HG03354 (cell line): Measurements from ENCODE around the gene CAPSL.
A peak's percentile ranks its signal among the peaks of the same experiment; 100 is the strongest.
"Not testable (repeated sequence)": the region's sequence is repeated elsewhere in the genome, so short reads cannot be mapped to it uniquely, and the experiment has no call there.

ENCODE experiments used
- ATAC-seq: cut with Tn5 transposase; IDR thresholded peaks from one replicate; pipeline ENCODE4 v1.9.1; 2021; ENCODE audit warnings: mild to moderate bottlenecking; ENCODE audit not compliant: unreplicated experiment, poor library complexity, severe bottlenecking

The CAPSL gene

DNA sequence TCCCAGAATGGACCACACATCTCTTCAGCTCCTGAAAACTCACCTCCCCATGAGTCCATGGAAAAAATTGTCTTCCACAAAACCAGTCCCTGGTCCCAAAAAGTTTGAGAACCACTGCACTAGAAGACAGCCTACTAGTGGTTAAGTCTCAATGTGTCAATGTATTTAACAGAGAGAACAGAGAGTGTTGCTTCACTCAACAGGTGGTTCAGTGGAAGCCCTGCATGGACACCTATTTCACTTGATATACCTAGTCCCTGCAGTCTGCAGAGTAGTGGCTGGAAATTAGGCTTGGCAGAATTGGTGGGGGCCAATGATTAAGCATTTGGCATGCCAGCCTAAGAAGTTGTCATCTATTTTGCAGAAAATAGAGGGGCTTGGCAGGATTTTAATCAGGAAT, 58.8 kb downstream of the CAPSL start:
- no peak for ATAC-seq

DNA sequence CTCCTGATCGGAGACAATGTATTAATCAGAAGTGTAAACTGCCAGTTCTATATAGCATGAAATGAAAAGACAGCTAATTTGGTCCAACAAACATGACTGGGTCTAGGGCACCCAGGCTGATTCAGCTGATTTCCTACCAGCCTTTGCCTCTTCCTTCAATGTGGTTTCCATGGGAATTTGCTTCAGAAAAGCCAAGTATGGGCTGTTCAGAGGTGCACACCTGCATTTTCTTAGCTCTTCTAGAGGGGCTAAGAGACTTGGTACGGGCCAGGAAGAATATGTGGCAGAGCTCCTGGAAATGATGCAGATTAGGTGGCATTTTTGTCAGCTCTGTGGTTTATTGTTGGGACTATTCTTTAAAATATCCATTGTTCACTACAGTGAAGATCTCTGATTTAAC, 59.3 kb downstream of the CAPSL start:
- ATAC-seq = no peak

DNA sequence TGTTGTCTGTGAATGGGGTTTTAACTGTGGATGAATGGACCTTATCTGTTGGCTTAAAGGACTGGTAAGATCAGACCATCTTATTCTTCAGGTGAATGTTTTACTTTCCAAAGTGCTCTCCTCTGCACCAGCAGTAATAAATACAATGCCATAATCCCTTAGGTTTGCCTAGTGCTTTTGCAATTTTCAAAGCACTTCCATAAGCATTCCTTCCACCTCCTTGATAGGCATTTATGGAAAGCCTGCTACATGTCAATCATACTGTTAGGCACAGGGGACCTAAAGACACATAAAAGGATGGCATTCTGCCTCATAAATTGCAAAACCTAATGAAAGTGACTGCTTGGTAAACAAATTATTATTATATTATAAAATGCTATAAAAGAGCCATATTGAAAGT, 60.3 kb downstream of the CAPSL start:
- ATAC-seq = no peak

DNA sequence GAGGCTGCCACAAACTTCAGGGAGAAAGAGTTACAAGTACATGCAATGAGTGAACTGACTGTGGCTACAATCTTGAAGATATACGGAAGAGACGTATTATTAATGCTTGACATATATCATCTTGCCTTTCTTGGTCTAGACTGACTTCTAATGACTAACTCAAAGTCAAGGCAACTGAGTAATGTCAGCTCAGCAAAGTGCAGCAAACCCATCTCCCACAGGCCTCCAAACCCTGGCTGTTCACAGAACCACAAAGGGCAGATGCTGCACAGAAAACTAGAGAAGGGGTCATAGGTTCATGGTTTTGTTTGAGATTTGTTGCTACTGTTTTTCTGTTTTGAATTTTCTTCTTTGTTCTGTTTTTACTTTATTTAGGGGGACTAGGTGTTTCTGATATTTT, 60.8 kb downstream of the CAPSL start:
- no peak for ATAC-seq

DNA sequence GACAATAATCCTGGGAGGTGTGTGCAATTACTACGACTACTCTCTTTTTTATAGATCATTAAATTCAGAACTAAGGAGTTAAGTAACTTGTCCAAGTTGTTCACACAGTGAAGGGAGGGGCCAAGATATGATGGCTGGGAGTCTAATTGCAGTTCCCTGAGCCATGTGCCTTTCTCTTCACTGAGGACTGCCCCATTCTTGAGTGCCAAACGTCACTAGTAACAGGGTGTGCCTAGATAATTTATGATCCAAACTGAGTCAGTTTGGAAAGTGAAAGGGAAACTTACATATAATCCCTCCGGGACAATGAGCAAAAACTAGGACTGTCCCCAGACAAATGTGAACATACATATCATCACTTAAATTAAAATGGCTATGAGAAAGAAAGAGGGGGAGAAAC, 61.5 kb downstream of the CAPSL start:
- no peak for ATAC-seq

DNA sequence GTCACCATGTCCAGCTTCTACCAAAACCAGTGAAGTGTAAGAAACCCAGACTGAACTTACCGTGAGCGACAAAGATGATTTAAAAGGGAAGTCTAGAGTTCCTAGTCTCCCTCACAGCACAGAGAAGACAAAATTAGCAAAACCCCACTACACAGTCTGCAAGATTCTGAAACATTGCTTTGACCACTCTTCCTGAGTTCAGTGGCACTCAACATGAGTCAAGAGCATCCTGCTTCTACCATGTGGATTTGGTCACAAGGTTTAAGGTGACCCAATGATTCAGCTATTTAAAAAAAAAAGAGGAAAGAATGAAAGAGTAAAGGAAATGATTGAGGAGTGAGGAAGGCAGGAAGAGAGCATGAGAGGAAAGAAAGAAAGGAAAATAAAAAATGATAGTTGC, 62.0 kb downstream of the CAPSL start:
- no peak for ATAC-seq

DNA sequence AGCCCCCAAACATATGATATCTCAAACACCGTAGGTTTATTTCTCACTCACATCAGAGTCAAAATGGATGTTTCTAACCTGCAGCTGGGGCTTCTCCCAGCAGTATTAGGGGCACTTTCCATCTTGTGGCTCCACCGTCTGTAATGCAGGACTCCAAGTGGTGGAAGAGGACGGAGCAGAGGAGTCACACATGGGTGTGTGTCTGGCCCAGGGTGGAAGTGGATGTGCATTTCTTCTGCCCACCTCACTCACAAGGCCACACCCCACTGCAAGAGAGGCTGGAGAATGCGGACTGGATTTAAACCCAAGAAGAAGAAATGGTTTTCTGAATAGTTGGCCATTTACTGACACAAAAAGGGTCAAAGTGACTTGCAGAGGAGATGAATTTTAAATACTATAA, 67.8 kb downstream of the CAPSL start:
- ATAC-seq = no peak

DNA sequence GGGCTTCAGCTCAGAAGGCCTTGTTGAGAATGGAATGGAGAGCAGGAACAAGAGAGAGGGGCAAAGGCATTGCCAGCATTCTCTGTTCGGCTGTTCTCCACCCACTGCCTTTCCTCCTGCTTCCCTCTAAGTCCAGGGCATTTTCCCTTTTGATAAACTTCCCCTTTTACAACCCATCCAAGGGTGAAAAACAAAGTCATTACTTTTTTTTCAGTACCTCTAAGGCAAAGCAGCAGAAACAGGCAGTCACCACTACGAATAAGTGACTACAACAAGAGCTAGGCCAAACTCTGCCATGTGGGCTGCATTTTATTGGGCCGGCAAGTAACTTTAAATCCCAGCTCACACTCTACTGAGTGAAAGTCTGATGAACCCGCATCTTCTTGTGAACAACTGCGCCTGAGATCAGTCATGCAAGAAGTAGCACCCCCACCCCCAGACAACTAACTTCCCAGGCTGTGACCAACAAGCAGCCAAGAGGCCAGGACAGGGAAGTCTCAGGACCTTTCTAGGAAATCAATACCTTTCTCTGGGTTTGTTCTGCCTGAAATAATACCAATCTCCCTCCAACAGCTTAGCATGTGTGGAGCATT, 68.6 kb downstream of the CAPSL start:
- ATAC-seq = no peak

DNA sequence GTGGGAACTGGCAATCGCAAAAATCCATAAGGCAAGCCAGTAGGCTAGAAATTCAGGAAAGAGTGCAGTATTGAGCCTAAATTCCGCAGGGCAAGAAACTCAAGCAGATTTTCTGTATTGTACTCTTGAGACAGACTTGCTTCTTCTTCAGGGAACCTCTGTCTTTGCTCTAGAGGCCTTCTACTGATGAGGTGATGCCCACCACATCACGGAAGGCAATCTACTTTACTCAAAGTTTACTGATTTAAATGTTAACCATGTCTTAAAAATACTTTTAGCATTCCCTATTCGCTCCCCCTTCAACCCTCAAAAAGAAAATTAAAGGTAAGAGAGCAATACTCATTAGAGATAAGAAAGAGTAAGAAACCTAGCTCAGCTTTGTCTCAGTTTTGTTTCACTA, 70.4 kb downstream of the CAPSL start:
- no peak for ATAC-seq

DNA sequence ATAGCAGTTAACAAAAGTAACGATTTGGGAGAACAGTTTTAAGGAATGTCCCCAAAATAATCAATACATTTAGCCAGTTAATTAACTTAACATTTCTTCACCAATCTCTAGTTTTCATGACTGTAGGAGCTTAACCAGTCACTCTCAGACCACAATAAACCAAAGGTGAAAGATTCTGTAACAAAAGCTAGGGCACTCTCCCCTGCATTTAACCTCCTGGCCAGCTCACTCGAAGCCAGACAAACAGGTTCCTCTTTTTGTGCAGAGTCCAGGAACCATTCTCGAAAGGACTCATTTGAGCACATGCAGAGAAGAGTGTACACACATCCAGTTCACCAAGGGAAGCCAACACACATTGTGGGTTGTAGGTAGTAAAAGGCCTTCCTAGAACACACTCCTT, 75.3 kb downstream of the CAPSL start:
- ATAC-seq = no peak

DNA sequence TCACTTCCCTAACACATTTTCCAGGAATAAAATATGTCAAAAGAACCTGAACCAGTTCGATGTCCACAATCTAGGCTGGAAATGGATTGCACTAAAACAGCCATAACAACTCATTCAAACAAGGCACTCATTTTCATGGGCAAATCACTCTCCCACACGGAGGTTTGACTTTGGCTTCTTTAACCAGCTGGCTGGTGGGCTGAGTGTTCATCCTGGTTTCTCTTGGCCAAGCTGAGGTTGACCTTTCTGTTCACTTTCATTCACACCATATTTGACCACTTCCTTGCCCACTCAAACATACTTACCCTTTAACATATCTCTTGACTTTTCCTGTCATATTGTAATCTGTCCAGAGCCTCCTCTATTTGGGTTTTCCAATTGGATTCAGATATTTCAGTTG, 76.3 kb downstream of the CAPSL start:
- no peak for ATAC-seq

DNA sequence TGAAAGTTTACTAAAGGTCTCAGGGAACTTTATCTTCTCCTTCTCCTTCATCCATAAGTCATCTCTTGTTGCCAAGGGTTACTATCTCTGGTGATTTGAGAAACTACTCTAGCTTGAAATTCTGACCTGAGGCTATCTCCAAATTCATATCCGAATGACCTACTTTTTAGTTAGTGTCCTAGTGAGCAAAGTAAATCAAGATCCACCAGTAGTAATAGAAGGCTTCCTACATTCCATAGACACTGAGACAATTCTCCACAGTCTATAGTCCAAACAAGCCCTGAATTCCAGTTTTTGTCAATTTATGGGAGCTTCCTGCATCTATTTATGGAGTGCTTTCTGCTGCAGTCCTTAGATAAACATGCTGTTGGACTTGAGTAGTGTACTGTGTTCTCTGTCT, 76.7 kb downstream of the CAPSL start:
- ATAC-seq = no peak

DNA sequence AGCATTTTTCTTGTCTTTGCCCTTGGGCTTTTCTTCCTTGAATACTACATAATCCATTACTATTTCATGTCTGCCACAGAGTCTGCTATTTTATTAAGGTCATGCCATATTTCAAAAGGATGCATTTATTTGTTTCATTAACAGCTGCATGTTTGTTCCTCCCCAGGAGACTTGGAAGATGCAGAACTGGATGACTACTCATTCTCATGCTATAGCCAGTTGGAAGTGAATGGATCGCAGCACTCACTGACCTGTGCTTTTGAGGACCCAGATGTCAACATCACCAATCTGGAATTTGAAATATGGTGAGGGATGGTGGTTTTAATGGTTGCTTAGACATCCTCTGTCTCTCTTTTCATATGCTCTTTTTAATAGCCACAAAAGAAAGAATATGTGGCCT, 77.7 kb downstream of the CAPSL start:
- ATAC-seq = no peak

DNA sequence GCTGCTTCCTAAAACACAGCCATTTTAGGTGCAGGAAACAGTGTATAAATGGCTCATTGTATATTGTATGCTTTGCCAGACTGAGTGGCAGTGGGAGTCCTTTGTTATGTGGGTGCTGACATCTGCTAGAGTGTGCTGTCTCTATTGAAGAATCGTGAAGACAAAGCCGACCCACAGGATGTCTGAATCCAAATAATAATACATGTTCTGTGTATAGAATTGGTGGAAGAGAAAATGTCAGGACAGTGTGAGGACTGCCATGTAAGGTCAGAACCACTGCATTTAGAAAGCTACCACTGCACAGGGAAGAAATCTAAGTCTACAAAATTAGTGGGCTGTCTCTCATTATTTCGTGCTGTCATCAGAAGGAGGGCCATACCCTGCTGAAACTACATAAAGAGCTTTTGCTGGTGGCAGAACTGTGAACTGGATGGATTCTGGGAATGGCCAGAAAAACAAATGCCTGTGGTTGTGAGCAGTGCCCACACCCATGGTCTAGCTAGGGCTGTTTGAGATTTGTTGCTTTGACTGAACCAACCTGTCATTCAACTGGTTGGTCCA, 79.2 kb downstream of the CAPSL start:
- no peak for ATAC-seq

DNA sequence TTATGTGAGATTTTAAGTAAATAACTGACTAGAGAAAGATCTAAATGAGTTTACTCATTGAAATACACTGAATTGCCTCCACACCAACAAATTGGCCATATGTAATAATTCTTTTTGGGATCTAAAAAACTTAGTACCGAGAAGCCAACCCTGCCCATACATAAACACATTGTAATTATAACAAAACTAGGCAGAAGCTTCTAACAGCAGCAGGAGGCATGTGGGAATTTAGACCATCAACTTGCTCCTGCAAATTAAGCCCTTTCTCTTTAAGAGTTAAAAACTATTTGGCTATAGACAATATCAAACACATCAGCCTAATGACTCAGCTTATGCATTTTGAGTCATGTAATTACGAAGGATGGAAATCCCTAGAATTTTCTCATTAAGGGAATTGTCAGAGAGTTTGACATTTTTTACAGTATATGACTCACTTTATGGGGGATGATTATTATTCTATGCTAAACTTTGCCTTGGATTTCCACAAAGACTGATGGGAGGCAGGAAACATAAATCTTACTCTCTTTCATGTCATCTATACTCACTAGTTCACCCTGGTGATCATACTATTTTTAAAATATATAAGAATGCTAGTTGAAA, 80.7 kb downstream of the CAPSL start:
- no peak for ATAC-seq

DNA sequence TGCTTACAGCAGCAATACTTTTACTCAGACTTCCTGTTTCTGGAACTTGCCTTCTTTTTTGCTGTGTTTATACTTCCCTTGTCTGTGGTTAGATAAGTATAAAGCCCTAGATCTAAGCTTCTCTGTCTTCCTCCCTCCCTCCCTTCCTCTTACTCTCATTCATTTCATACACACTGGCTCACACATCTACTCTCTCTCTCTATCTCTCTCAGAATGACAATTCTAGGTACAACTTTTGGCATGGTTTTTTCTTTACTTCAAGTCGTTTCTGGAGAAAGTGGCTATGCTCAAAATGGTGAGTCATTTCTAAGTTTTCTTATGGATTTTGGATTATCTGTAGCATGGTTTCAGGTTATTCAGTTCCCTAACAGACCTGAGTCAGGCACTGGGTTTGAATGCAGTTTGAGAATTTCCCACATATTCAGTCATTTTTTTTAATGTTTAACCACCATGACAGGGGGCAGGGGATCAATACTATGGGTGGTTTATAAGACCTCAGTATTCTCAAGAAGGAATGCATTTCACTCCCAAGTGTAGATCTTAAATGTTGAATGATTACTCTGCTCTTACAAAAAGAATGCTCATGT, 81.6 kb downstream of the CAPSL start, which contains the start of gene IL7R:
Gene IL7R, plus strand, starts transcription at position 127 of the 587 bp plus-strand sequence. Its CDS starts 87 bp downstream, at position 214.
- ATAC-seq = peak; percentile 52

DNA sequence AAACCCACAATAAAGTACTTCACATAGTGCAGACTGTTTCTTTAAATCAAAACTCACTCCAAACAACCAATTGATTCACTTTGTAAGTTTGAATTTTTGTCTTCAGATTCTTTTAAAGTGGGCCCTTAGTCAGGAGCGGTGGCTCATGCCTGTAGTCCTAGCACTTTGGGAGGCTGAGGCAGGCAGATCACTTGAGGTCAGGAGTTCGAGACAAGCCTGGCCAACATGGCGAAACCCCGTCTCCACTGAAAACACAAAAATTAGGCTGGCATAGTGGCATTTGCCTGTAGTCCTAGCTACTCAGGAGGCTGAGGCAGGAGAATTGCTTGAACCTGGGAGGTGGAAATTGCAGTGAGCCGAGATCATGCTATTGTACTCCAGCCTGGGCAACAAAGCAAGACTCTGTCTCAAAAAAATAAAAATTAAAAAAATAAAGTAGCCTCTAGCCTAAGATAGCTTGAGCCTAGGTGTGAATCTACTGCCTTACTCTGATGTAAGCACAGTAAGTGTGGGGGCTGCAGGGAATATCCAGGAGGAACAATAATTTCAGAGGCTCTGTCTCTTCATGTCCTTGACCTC, 82.1 kb downstream of the CAPSL start:
- ATAC-seq = not testable (repeated sequence)

DNA sequence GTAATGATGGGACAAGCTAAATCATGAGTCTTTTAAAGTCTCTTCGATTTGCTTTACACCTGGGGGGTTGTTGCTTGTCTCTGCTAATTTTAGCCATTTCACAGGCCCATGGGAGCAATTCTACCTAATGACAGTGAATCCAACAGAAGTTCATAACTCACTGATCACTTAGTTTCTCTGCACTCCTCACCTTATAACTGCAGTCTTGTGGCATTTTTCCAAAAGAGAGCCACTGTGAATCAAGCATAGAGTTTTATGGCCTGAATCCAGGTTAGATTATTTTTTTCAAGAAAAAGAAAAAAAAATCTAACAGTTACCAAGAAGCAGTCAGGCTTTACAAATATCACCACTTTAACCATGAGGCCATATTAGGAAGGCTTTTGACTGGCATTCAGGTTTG, 83.2 kb downstream of the CAPSL start:
- no peak for ATAC-seq
